GM21825 (cell line): Measurements from ENCODE around the gene CLCN1.
A peak's percentile ranks its signal among the peaks of the same experiment; 100 is the strongest.

Source experiments
- ATAC-seq: cut with Tn5 transposase; IDR thresholded peaks from one replicate; pipeline ENCODE4 v1.9.1; 2021; ENCODE audit warnings: mild to moderate bottlenecking, moderate library complexity; ENCODE audit not compliant: unreplicated experiment

The CLCN1 gene

DNA sequence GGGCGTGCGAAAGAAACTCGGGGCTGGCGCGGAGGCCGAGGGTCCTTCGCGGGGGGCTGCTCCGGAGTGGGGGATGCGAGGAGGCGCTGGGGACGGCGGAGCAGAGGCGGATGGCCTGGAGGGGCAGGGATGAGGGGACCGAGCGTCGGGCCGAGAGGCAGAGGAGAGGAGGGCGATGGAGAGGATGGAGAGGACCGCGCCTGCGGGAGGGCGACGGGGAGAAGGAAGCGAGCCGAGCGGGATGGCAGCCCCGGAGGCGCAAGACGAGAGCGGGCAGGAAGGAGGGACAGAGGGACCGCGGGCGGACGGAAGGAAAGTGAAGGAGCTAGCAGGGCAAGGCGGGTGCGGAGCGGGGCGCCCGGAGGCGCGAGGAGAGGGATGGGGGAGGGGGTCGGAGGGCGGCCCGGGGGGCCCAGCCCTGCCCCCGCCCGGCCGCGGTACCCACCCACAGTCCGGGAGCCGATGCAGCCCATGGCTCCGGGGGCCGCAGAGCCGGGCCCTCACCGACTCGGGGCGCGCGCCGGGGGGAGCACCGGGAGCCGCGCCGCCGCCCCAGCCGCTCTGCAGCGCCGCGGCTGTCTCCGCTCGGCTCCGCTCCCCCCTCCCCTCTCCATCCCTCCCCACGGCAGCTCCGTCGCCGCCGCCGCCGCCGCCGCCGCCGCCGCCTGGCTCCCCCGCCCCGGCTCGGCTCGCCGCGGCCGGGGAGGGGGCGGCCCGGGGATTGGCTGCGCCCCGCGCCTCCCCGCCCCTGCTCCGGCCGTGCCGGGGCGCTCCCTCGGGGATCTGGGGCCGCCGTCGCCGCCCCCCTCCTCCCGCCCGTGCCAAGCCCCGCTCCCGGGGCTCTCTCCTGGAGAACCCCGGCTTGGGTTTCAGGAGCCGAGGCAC is 46.5 kb downstream of the CLCN1 start, which contains the start of gene FAM131B:
Gene FAM131B, minus strand, starts transcription at position 583 of the 885 bp plus-strand sequence. Its CDS starts 110 bp downstream, at position 473.
- no peak for ATAC-seq

DNA sequence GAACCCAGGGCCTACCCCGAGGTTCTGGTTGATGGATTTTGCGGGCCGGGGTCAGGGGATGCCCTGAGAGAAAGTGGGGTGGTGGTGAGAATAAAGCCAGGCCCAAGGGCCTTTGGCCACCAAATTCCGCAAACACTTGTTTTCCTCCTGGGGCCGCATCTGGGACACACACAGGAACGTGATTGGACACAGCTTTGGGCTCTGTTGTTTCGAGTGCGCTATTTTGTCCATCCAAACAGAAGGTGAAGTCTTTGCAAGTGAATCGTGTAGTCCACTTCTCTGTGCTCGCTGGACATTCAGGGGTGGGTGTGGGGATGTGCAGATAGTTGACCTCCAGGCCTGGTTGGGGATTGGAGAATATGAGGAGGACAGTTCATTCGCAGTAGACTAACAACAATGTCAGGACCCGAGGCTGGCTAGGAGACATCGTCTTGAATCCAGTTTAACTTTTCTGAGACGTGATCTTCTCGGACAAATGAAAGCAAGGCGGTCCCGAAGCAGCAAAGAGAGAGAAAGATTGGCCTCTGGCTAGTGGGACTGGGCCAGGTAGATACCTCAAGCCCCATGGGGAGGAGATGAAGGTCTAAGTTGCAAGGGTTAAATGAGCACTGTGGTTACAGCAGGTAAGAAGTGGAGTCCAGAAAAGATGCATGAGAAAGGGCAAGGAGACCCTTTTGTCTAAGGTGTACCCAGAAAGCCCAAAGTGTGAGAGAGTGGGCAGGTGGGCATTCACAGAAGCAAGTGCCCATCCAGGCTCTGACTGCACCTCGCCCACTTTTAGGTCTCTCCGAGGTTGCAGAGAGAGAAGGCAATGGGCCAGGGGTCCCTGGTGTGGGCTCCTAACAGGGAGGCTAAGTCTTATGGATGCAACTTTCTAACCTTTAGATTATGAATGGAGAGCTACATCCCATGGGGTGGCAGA is 47.4 kb downstream of the CLCN1 start:
- no peak for ATAC-seq

DNA sequence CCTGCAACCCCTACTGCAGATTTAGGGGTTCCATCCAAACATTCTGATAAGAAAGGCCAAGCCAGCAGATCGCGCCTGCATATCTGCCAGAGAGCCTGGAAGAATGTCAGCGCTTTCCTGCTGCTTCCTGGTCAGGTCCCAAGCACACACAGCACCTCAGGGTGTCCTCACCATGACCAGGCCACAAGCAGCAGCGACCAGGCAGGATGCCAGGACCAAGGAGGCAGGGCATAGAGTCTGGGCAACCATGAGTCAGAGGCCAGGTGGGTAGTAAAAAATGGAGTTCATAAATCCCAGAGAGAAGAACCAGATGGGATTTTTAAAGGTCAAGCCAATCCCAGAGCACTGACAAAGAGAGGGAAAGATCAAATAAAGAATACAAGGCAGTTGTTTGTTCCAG is 52.1 kb downstream of the CLCN1 start:
- no peak for ATAC-seq

DNA sequence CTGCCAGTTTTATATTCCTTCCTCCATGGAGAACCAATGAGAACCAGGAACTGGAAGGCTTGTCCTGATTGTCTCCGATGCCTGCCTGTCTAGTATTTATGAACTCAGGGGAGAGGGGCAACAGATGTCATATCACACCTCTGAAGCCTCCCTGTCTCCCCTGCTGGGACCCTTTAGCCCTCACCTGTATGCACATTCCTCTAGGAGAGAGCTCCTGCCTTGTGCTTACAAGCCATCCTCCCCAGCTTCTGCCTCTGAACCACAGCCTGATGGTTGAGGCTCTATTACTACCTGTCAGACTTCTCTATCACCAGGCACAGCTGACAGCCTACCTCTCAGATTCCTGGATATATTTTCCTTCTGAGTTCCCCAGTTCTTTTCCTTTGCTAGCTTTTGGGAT is 52.5 kb downstream of the CLCN1 start:
- no peak for ATAC-seq

DNA sequence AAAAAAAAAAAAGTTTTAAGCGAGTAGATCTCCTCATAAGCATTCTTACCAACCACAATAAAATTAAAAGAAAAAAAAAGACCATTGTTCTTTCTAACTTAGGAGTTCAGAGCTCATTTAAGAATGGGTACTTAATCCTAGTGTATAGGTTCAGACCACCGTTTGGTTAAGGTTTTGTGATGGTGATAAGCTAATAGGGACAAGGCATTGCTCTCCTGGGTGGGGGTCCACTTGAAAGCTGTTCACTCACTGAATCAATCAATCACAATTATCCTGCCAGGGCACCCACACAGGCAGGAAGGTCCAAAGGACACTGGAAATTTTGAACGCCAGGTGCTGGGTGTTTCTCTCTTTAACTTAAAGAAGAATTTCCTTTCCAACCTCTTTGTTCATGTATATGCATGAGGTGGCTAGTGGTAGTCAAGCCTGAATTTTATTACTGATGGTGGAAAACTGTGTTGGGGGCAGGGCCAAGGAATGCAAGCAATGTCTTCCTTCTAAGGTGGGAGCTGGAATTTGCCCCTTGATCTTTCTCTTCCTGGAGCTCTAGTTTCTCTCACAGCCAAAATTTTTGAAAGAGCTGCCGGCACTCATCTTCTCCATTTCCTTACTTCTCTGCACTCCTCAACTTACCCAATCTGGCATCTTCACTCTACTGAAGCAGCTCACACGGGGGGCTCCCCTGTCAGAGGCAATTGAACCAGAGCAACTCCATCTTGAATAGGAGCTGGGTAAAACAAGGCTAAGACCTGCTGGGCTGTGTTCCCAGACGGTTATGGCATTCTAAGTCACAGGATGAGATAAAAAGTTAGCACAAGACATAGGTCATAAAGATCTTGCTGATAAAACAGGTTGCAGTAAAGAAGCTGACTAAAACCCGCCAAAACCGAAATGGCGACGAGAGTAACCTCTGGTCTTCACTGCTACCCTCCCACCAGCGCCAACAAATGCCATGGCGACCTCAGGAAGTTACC is 54.1 kb downstream of the CLCN1 start:
- no peak for ATAC-seq

DNA sequence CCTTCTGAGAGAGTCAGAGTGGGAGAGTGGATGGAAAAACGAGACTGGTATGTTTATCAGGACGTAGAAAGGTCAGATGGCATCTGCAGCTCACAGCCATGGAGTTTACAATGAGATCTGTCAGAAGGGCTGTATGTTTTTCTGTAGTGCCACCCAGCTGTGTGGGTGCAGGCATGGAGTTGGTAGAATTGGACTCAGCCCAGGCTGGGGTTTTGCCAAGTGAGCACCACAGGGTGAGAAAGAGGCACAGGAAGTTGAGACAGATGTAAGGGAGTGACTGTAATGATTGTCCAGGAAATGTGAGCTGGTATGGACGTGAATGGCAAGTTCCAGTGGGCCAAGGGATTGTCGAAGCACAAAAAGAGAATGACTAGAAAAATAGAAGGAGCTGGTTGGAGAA is 56.2 kb downstream of the CLCN1 start:
- ATAC-seq, result no peak

DNA sequence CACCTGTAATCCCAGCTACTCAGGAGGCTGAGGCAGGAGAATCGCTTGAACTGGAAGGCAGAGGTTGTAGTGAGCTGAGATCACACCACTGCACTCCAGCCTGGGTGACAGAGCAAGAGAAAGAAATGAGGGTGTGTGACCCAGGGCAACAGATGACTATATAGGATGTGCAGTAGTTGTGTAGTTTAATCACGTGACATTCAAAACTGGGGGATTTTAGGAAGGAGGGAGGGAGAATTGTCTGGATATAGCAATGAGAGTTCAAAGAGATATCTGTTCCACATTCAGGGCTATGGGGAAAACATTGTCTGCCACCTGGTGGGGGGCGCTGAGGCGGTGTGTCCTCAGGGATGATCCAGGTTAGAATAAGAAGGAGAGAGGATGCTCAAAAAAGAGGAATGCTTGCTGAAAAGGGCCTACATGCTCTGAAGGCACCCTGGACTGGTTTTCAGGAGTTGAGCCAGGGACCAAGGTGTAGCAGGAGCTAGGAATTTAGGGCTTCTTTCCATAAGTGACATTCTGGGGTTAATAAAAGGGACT is 57.4 kb downstream of the CLCN1 start:
- no peak for ATAC-seq

DNA sequence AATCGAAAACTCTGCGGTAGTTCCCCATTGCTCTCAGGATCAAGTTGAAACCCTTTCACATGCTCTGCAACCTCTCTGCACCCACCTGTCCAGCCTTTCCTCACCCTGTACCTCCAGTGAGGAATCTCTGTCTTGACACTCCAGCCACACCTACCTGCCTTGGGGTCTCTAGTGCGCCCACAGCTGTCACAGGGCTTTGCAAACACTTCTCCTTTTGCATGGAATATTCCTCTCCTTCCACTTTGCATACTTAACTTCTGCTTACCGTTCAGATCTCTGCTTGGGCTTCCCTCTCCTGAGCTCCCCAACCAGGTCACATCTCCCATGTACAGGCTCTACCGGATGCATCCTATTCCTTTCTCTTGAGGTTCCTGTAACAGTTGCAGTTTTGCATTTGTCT is 58.6 kb downstream of the CLCN1 start:
- ATAC-seq, result no peak

DNA sequence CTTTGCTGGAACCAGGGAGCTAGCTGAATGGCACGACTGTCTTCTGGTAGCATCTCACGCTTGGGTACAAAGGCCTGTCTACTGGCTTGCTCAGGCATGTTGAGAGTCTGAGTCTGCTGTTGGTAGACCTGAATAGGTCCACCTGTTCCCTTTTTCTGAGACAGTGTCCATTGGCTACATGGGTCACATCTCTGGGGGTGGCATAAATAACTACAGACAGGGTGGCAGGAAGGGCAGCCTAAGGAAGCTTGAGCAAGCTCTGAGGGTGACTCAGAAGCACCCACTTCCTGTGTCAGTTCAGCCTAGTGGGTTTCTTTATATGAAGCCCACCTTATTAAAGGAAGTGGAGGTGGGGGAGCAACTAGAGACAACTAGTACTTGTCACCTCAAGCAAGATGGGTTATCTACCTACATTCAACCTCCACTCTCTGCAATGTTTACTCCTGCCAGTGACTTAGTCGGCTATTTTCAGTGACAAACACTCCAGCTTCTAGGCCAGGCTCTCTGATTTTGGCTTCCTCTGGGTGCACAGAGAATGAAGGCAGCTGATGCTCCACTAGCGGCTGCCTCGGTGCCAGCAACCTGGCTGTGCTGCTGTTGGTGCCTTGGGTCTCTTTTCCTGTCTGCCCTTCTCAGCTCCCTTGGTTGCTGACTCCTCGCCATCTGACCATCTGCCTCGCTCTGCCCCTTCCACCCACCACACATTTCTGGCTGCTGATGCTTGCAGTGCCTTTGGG is 59.6 kb downstream of the CLCN1 start:
- no peak for ATAC-seq

DNA sequence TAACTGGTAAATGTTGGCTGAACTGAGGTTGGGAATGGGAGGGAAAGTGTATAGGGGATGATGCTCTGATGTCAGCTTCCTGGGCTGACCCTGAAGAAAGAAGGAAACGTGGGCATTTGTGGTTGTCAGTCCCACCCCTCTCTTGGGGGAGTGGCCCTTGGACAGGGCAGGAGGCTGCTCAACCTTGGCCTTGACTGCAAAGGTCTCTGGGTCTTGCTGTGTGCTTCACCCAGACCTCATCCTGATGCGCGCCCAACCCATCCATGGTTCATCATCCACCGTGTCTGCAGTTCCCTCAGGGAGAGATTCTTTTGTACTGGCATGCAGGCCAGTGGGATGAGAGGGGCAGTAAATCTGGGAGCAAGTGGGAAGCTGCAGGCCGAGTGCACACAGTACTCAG is 60.5 kb downstream of the CLCN1 start:
- no peak for ATAC-seq

DNA sequence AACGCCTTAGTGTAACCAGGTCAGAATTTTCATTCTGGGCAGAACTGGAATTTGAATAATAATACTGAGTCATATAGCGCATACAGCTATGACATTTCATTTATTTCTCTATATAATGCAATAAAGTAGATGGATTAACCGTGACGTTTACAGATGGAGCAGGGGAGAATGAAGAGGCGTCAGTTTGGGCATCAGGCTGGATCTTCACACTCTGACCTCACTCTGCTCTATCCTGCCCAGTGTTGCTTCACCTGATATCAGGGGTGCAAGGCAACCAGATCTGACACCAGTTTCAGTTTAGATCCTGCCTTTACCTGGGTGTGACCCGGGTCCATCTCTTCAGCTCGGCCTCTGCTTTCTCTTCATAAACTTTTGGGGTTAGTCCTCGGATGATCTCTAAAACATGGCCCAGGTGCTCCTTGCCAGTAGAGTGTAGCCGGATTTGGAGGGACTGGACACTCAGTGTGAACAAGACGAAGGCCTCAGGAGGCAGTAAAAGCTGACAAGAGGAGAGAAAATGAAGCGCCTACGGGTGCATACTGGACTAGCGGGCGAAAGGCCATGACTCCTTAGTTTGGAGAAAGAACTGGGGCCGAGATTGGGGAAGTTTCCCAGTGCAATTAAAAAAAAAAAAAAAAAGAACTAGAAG is 63.8 kb downstream of the CLCN1 start:
- ATAC-seq, result no peak

DNA sequence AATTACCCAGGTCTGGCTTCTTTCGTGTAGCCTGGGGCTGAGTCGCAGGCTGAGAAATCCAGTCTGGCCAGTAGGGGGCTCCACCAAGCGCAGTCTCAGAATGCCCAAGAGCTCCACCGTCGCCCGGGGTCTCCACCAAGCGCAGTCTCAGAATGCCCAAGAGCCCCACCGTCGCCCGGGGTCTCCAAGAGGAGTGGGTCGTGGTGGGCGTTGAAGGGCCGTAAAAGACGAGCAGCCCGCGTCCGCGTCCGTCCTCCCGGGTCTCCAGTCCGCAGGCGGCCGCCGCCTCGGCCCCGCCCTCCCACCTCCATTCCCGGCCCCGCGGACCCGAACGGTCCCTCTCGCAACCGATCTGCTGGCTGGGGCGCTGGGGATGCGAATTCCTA is 64.3 kb downstream of the CLCN1 start:
- ATAC-seq, result peak; percentile 50

DNA sequence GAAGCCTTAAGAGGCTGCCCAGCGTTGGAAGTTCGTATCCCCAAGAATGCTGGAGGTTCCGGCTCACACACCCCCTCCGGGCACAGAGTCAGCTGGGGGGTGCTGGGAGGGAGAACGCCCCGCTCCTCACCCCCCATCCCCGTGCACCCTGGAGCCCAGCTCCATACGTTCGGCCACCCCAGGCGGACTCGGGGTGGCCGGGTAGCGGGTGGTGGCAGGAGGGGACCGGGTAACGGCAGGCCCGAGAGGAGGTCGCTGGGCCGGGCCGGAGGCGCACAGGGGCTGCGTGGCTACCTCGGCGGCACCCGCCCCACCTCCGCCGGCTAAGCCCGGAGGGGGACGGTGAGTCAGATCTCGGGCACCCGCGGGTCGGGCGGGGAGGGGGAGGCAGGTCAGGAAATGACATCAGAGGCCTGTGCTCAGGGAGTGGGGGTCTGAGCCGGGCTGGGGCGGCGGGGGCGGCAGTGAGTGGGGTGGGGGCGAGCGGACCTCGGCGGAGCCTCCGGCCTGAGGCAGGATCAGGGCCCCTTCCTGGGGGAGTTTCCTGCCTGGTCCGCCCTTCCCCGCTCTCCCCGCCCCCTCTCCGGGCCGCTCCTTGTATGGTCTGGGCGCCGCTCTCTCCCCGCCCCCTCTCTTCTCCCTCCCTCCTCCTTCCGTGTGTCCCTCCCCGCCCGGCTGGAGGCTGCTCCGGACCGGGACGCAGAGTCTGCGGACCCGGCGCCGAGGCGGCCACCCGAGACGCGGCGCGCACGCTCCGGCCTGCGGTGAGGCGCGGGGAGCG is 64.9 kb downstream of the CLCN1 start, which contains the start of gene ZYX:
Gene ZYX, plus strand, starts transcription at position 700 of the 781 bp plus-strand sequence. CDS start 227 bp downstream, outside the sequence.
- peak; percentile 81 for ATAC-seq

DNA sequence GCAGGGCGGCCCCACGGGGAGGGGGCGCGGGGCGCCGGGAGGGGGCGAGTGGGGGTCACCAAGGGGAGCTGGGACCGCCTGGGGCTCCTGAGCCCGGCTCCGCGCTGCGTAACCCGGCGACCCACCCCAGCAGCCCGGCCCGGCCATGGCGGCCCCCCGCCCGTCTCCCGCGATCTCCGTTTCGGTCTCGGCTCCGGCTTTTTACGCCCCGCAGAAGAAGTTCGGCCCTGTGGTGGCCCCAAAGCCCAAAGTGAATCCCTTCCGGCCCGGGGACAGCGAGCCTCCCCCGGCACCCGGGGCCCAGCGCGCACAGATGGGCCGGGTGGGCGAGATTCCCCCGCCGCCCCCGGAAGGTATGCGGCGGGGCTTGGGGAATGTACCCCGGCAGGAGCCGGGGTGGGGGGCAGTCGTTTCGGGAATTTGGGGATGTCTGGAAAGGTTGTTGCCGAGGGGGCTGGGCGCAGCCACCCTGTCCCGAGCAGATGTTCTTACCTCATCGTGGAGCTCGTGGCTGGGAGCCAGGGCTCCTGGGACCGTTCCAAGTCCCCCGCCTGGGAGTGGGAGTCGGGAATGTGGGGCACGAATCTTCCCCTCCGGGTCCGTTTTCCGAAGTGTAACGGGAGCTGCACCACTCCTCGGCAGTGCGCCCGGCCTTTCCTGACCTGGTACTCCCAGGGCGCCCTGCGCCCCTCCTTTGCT is 65.7 kb downstream of the CLCN1 start:
- ATAC-seq, result peak; percentile 8

DNA sequence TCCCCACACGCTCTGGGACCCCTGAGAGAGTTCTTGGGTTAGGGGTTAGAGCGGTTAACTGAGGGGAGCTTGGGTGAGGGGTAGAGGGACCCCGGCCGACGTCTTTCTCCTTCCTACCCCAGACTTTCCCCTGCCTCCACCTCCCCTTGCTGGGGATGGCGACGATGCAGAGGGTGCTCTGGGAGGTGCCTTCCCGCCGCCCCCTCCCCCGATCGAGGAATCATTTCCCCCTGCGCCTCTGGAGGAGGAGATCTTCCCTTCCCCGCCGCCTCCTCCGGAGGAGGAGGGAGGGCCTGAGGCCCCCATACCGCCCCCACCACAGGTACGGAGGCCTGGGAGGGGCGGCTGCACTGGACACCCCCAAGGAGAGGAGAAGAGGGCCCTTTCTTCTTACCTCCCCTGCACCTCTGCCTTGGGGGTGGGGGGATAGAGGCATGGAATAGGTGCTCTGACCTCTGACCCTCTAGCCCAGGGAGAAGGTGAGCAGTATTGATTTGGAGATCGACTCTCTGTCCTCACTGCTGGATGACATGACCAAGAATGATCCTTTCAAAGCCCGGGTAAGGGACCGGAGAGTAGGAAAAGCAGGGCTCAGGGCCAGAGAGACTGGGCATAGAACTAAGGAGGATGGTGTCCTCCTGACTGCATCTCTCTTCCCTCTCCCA is 66.3 kb downstream of the CLCN1 start:
- no peak for ATAC-seq

DNA sequence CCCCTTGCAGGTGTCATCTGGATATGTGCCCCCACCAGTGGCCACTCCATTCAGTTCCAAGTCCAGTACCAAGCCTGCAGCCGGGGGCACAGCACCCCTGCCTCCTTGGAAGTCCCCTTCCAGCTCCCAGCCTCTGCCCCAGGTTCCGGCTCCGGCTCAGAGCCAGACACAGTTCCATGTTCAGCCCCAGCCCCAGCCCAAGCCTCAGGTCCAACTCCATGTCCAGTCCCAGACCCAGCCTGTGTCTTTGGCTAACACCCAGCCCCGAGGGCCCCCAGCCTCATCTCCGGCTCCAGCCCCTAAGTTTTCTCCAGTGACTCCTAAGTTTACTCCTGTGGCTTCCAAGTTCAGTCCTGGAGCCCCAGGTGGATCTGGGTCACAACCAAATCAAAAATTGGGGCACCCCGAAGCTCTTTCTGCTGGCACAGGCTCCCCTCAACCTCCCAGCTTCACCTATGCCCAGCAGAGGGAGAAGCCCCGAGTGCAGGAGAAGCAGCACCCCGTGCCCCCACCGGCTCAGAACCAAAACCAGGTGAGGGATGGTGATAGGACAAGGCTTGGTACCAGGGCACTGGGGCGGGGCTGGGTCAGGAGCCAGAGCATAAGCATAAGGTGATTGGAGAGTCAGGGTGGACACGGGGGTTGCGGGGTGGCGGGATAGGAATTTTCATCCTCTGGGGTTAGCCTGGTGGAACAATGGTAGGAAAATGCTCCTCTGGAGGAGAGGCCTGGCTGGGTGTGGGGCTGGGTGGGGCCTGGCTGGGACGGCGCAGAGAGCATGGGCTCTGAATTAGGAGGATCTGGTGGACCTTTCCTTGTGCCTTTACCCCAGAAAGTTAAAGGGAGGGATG is 67.1 kb downstream of the CLCN1 start:
- ATAC-seq, result no peak
